Progenitor cell of endocrine pancreas (in vitro differentiated cells): ENCODE results near the gene ARHGEF18. TPM values are rescaled to one million over a fixed set of nuclear protein-coding genes. Genes with fewer than 3 reads are reported as not detected.

Experiments used
- DNase-seq: peaks from one replicate; pipeline ENCODE4 v3.0.0; 2021; ENCODE audit warnings: low spot score; ENCODE audit not compliant: unreplicated experiment
- H3K27ac Mint-ChIP-seq: 2 replicates; pipeline ENCODE4 v1.8.0; 2021; ENCODE audit warnings: mild to moderate bottlenecking, moderate library complexity, mixed read lengths
- H3K27me3 Mint-ChIP-seq: 2 replicates; pipeline ENCODE4 v1.8.0; 2021; ENCODE audit warnings: mixed read lengths
- H3K36me3 Mint-ChIP-seq: 2 replicates; pipeline ENCODE4 v1.8.0; 2022; ENCODE audit warnings: mixed read lengths; ENCODE audit not compliant: insufficient read depth
- H3K4me1 Mint-ChIP-seq: 2 replicates; pipeline ENCODE4 v1.8.0; 2021; ENCODE audit warnings: low read depth, mixed read lengths
- H3K4me3 Mint-ChIP-seq: 2 replicates; pipeline ENCODE4 v1.8.0; 2021; ENCODE audit warnings: low read depth, mild to moderate bottlenecking, moderate library complexity, mixed read lengths
- H3K9me3 Mint-ChIP-seq: 2 replicates; pipeline ENCODE4 v1.8.0; 2021; ENCODE audit warnings: low read depth, mixed read lengths
- total RNA-seq: library from RNA; stranded (reverse); gene quantifications from 2 replicates; pipeline ENCODE4 v1.2.1, GENCODE V29; 2021
- TF ChIP-seq, protein P1 (sequence below): fragments of 200-600 bp; sonication (generic); IDR thresholded peaks from one replicate; pipeline ENCODE4 v1.5.0; 2021; ENCODE audit warnings: antibody characterized with exemption, mild to moderate bottlenecking; ENCODE audit not compliant: unreplicated experiment

The ARHGEF18 gene
- total RNA-seq, 1 donor from 2014 or later: 53.4 TPM

DNA sequence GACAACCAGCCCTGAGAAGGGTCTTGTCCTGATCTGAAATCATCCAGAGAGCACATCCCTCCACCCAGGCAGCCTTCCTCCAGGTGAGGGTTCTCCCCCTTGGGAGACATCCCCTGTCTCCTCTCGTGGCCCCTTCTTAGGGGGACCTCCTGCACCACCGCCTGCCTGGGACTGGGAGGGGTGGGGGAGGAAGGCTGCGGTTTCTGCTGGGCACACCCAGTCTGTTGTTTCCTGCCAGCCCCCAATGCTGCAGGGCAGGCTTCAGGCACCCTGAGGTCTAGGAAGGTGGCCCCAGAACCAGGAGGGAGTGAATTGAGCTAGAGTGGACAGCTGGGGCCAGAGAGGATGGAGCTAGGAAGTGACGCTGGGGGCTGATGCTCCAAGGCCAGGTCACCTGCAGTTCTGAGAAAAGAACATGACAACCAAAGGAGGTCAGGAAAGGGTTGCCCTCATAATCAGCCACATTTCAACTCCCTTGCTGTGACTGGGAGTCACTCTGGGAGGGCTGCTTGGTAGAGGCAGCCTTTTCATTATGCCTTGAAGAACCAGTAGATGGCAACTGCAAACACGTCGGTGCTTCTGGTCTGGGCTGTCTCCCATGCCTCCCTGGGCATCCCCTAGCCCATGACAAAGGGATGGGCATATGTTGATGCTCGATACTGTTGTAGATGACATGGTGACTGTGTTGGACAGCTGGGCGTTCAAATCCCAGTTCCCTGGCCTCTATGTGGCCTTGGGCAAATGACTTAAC, 1.4 kb downstream of the ARHGEF18 start:
- TF ChIP-seq, protein P1, sequence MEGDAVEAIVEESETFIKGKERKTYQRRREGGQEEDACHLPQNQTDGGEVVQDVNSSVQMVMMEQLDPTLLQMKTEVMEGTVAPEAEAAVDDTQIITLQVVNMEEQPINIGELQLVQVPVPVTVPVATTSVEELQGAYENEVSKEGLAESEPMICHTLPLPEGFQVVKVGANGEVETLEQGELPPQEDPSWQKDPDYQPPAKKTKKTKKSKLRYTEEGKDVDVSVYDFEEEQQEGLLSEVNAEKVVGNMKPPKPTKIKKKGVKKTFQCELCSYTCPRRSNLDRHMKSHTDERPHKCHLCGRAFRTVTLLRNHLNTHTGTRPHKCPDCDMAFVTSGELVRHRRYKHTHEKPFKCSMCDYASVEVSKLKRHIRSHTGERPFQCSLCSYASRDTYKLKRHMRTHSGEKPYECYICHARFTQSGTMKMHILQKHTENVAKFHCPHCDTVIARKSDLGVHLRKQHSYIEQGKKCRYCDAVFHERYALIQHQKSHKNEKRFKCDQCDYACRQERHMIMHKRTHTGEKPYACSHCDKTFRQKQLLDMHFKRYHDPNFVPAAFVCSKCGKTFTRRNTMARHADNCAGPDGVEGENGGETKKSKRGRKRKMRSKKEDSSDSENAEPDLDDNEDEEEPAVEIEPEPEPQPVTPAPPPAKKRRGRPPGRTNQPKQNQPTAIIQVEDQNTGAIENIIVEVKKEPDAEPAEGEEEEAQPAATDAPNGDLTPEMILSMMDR: no peak
- no peak overlapping the region for H3K4me3 Mint-ChIP-seq
- no peaks in the 10 kb centered on the region for H3K36me3 Mint-ChIP-seq
- H3K27ac Mint-ChIP-seq: no peak overlapping the region
- peaks cover 6% of the 10 kb centered on the region for H3K9me3 Mint-ChIP-seq
- DNase-seq: no peak
- peaks cover 3% of the 10 kb centered on the region for H3K4me1 Mint-ChIP-seq
- H3K27me3 Mint-ChIP-seq: peaks cover 5% of the 10 kb centered on the region

DNA sequence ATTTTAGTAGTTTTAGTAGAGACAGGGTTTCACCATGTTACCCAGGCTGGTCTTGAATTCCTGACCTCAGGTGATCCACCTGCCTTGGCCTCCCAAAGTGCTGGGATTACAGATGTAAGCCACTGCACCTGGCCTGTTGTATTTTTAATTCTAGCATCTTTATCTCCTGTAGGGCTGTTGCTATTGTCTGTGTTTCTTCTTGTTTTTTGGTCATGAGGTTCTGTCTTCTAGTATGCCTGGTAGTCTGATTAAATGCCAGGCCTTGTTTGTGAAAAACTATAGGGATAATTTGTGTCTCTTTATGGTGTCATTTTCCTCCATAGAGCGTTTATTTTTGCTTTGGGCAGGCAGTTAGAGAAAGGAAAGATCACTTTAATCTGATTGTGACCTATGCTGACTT, 3.1 kb downstream of the ARHGEF18 start:
- Mint-ChIP-seq H3K27me3 (peaks cover 8% of the 10 kb centered on the region), H3K9me3 (peaks cover 6% of the 10 kb centered on the region), H3K36me3 (no peaks in the 10 kb centered on the region), H3K4me1 (no peaks in the 10 kb centered on the region), H3K27ac (no peak overlapping the region), H3K4me3 (no peak overlapping the region)
- TF ChIP-seq, protein P1: no peak
- no peak for DNase-seq

DNA sequence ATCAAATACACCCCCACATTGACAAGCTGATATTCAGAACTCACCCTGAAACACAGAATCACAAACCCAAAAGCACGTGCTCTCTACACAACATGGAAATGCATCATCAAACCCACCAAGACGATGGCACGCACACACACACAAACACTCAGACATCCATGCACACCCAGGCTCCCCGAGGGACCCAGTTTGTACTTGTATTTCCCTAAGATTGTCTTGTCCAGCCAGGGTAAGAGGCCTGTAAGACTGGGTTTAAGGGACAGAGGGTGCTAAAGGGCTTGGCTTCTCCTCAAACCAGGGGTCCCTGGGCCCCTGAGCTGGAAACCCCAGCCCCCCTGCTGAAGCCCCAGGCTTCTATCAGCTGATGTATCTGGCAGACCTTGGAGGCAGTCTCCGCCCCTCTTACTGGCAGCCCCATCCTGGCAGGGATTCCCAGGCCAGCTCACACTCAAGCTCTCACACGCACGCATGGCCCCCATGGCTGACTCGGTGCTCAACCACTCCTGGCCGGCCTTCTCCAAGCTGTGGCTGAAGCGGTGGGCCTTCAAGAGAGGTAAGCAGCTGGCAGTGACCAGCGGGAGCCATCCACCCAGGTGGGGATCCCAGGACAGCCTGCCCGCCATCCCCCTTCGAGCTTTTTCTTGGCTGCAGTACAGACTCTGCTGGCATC, 6.5 kb downstream of the ARHGEF18 start:
- Mint-ChIP-seq H3K4me1 (no peaks in the 10 kb centered on the region), H3K27me3 (peaks cover 24% of the 10 kb centered on the region), H3K36me3 (no peaks in the 10 kb centered on the region), H3K9me3 (peaks cover 13% of the 10 kb centered on the region), H3K4me3 (no peak overlapping the region), H3K27ac (no peak overlapping the region)
- TF ChIP-seq, protein P1: no peak
- DNase-seq: no peak

DNA sequence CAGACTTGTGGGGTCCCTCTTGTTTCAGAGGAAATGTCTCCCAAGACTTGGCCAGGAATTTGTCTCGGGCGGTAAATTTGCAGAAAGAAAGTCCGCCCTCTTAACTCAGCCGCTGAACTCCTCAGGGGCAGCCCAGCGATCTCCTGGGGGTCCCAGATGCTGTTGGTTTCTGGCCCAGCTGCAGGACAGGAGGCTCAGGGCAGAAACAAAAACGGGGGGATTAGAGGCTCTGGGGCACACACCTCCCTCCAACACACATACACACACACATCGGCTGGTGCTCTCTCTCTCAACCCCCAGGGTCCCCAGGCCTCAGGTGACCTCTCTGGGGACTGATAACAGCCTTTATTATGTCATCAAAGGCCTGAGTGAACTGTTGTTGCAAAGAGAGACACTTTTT, 7.1 kb downstream of the ARHGEF18 start:
- no peak for DNase-seq
- Mint-ChIP-seq H3K4me3 (no peak overlapping the region), H3K4me1 (no peaks in the 10 kb centered on the region), H3K27ac (no peak overlapping the region), H3K27me3 (peaks cover 24% of the 10 kb centered on the region), H3K9me3 (peaks cover 13% of the 10 kb centered on the region), H3K36me3 (no peaks in the 10 kb centered on the region)
- TF ChIP-seq, protein P1: no peak

DNA sequence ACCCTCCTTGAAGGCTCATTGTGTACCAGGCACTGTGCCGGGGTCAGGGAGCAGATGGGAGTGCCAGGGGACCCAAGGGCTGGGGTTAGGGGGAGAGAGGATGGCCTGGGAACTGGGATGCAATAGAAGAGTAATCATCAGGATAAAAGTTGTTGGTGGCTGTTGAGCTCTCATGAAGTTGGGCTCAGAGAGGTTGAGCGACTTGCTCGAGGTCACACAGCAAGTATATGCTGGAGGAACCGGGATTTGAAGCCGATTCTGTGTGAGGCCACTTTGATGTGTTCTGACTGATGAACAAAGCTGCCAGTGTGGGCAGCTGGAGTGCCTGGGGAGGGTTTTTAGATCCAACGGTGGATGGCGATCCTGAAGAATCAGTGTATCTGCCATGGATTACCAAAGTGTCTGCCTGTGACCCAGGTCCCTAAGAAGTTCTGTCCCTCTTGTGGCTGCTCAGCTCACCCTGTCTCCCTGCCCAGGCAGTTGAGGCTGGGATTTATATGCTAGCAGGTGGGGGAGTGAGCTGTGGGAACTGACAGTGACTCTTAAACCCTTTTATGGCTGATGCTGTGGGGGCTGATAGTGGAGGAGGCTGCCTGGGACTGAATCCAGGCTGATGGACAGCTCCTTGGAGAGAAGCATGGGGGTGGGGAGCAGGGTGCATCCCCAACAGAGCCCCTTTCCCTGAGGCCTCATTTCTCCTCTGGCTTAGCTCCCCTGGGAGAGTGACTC, 8.3 kb downstream of the ARHGEF18 start:
- no peaks in the 10 kb centered on the region for H3K36me3 Mint-ChIP-seq
- no peak for DNase-seq
- no peak overlapping the region for H3K27ac Mint-ChIP-seq
- TF ChIP-seq, protein P1: no peak
- H3K4me1 Mint-ChIP-seq: no peaks in the 10 kb centered on the region
- H3K9me3 Mint-ChIP-seq: peaks cover 9% of the 10 kb centered on the region
- H3K4me3 Mint-ChIP-seq: no peak overlapping the region
- peaks cover 32% of the 10 kb centered on the region for H3K27me3 Mint-ChIP-seq
